Skin of body (tissue), 2 donors: Measurements from ENCODE around the gene PTS. TPM values are rescaled to one million over a fixed set of nuclear protein-coding genes. Genes with fewer than 3 reads are reported as not detected.

Experiments
- DNase-seq: peaks from one replicate; lab custom pipeline; 2025; lab: John Stamatoyannopoulos, UW
- total RNA-seq: library from RNA; depleted of rRNA; stranded (reverse); fragments of >200 nt; gene quantifications from one replicate; pipeline ENCODE4 v1.2.3, GENCODE V29; 2014

The PTS gene
- total RNA-seq, 1 donor from 2014 or later, result 28.9 TPM

DNA sequence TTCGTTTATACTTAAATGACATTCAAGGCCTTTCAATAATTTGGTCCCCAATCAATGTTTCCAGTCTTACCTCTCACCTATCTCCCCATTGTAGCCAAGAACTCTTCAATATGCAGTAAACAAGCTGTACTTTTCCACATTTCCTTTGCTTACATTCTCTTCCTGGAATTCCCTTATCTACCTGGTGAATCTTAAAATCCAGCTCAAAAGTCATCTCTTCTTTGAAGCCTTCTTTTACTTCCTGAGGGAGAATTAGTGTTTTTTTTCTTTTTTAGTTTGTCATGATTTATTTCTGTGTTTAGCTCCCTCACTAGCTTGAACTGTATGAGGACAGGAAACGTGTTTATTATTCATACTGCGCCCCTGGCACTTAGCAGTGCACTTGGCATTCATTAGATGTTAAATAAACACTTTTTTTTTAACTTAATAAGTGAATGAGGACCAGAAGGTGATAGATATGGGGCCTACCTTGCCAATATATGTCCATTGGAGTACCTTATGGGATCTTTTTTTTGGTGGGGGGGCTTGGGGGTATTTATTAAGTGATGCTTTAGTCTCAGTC lies 4.9 kb upstream of the PTS start:
- DNase-seq, result no peak

DNA sequence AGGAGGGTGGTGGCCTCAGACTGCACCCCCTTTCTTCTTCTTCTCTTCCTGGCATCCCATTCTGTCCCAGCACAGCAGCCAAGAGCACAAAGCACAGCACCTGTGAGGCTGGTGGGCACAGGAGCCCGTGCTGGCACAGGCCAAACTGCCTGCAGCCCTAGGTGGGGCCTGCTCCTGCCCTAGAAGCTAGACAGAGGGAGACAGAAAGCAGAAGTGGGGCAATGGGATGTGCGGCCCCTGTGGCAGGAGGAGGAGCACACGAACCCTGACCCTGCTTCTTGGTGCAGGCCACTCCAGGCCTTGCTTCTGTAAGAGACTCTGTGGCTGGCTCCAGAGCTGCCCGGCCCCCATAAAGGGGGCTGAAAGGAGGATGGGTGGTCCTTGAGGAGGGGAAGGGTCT lies 3.9 kb upstream of the PTS start:
- no peak for DNase-seq

DNA sequence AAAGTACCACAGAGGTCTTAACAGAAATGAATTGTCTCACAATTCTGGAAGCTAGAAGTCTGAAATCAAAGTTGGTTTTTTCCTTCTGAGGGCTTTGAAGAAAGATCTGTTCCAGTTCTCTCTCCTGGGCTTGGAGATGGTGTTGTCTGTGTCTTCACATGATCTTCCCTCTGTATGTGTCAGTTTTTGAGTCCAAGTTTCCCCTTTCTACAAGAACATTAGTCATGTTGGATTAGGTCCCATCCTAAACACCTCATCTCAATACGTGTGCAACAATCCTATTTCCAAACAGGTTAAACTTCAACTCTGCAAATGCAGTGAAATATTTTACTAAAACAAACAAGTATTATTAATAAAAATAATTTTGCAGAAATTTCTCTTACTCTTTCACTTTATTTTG lies 3.1 kb upstream of the PTS start:
- DNase-seq, result no peak

DNA sequence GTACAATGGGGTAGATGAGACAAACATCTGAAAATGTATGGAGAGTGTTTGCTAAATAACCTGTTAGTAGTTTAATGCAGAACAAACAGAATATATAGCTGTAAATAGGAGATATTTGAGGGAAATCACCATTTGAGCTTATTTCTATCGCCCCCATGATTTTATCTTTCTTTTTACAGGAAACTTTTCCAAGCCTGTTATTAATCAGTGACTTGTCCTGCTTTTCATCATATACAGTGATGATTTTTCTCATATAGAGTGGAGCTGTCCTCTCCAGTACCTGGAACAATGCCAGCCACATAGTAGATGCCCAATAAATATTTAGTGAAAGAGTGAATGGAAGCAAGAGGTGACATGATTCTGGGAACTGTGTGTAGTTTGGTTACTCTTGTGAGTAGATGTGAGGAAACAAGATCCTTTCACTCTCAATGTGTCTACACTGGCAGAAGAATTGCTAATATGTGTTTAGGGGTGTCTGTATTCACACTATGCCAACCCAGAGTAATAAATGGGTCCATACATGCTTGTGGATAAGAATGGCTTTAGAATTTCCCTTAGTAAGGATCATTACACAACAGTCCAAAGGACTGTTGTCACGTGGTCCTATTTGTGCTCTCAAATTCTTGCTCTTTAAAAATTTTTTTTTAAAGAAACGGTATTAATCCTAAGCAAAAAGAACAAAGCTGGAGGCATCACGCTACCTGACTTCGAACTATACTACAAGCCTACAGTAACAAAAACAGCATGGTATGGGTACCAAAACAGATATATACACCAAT lies 2.3 kb upstream of the PTS start:
- no peak for DNase-seq

DNA sequence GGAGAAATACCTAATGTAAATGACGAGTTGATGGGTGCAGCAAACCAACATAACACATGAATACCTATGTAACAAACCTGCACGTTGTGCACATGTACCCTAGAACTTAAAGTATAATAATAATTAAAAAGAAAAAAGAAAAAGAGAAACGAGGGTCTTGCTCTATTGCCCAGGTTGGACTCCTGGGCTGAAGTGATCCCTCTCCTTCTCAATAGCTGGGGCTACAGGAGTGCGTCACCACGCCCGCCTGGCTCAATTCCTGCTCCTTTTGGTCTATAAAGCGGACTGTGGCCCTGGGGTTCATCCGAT lies 521 bp upstream of the PTS start:
- DNase-seq, result no peak

DNA sequence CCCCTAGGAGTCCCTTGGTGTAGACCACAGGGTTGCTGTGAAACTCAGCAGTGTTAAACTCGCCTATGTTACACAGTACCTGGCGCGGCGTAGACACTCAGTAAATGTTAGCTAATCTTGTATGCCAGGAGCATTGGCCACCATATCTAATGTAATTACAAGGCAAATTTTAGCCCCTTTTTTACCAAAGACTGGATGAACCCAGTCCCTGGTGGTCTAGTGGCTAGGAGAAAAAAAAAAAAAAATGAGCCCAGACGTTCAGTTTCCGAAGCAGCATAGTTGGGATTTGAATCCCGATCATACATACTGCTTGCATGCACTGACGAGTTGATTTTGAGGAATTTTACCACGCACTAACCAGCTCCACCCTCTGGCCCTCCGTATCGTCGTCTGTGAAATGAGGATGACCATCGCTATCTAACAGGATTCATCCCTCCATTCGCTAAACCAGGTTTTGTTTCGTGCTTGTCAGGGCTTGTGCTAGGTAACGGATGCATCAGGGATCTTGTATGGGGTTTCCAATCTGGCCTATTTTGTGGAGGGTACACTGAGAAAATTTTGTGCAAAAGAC lies 688 bp downstream of the PTS start:
- no peak for DNase-seq

DNA sequence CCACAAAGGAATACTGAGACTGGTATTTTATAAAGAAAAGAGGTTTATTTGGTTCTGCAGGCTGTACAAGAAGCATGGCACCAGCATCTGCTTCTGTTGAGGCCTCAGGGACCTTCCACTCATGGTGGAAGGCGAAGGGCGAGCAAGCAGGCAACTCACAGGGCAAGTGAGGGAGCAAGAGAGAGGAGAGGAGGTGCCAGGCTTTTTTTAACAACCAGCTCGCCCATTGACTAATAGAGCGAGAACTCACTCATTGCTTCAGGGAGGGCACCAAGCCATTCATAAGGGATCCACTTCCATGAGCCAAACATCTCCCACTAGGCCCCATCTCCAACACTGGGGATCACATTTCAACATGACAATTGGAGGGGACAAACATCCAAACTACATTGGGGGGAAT lies 1.2 kb downstream of the PTS start:
- no peak for DNase-seq

DNA sequence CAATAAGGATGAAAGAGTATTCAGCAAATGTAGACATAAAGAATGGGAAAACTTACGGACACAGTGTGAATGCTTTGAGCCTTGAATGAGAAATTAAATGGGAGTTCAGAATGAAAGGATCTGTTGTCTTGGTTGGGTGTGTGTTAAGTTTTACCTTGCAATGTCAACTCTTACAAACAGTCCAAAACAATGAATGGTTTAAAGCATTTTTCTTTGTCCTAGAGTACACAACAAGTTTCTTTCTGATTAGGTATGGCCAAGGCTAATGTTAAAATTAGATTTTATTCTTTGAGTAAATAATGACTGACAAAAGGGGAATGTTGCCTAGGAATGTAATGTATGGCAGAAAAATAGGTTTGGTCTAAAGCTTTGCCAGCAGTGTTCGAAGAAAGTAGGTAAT lies 2.5 kb downstream of the PTS start:
- no peak for DNase-seq

DNA sequence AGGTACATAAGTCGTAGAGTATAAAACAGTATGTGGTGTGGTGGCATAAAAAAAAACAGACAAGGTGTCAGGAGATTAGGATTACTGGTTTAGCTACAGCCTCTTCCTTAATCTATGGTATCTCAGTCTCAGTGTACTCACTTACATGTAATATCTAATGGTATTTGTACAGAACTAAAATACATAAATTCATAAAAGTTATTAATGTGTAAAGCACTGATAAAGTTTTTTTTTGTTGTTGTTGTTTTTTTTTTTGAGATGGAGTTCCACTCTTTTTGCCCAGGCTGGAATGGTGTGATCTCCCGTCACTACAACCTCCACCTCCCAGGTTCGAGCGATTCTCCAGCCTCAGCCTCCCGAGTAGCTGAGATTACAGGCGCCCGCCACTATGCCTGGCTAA lies 2.9 kb downstream of the PTS start:
- no peak for DNase-seq

DNA sequence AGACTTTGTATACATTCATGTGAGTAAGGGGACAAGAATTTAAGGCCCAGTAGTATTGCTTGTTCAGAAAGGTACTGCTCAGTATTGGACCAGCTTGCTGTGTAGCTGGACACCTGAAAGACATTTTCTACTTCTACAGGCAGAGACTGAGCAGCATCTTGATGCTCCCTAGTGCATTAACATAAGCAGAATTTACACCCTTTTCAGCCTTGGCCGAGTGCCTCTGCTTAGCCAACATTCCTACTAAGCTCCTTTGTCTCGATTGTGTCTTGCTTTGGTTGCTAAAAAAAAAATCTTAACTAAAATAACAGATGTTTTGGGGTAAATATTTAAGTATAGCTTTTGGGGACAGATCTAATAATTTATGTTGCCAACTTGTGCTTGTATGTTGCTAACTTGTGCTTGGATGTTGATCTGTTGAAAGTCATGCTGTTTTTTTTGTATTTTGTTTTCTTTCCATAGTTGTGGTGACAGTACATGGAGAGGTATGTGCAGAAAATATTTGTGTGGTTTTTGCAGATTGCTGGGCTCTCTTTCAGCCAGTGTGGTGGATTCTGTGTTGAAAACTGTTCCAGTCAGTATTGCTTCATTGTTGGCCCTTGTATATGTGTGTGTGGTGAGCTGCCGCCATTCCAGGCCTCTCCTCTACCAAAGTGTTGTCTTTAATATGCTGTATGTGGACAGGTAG lies 3.7 kb downstream of the PTS start:
- no peak for DNase-seq

DNA sequence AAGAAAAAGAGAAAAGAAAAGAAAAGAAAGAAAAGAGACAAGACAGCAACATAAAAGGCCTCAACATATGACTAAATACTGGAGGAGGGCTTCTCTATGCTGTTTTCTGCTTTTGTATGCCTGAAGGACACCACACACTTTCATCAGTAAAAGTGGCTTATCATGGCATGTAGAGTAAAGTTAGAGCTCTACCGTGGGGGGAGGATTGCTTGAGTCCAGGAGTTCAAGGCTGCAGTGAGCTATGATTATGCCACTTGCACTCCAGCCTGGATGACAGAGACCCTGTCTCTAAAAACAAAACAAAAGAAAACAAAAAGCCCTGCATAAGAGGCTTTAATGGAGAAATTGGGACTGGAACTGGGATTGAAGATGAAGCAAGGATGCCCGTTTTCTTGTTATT lies 5.7 kb downstream of the PTS start:
- no peak for DNase-seq

DNA sequence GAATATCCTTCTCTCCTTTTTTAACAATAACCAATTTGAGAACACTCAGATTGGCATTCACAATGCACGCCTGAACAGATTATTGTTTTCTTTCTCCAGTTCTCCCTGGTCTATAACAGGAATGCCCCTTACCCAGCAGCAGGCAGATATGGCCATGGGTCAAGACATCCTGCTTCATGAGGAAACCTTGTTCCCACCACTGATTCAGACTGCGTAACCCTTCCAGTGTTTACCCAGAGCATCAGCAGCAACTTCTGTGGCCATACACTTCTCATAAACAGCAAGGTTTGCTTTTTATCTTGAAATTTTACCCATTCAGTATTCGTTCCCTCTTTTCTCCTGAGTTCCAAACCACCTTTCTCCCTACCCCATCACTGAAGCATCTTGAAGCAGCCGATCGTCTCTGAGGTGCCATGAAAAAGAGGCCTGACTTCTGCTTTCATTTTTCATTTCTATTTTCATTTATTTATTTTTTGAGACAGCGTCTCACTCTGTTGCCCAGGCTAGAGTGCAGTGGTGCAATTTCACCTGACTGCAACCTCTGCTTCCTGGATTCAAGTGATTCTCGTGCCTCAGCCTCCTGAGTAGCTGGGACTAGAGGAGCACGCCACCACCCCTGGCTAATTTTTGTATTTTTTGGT lies 9.6 kb downstream of the PTS start:
- DNase-seq, result no peak

DNA sequence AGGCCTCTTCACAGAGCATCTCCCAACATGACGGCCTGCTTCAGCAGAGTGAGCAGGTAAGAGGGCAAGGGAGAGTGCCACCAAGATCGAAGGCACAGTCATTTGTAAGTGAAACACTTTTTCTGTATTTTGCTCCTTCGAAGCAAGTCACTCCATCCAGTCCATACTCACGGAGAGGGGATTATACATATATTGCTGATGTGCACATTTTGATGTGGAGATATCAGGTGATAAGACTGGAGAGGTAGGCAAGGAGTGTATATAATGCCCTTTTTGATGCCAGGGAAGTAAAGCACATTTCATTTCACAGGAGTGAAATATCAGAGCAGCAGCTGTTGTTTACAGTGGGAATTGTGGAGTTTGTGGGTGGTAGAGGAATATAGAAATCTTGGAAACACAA lies 11.2 kb downstream of the PTS start:
- no peak for DNase-seq

DNA sequence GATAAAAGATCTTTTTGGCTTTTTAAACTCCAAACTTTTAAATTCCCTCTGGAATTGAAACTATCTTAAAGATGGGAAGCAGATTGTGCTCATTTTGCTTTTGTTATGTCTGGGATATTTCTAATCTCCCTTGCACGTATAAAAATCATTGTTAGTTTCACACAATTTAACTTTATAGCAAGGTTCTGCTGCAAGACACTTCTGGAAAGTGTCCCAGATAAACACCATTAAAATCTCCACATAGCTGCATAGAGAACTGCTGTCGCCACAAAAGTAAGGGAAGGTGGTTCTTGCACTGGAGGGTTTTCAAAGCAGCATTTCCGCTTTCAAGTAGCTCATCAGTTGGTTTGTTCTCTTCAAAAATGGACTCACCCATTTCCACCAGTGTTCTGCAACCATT lies 11.8 kb downstream of the PTS start:
- DNase-seq, result no peak

DNA sequence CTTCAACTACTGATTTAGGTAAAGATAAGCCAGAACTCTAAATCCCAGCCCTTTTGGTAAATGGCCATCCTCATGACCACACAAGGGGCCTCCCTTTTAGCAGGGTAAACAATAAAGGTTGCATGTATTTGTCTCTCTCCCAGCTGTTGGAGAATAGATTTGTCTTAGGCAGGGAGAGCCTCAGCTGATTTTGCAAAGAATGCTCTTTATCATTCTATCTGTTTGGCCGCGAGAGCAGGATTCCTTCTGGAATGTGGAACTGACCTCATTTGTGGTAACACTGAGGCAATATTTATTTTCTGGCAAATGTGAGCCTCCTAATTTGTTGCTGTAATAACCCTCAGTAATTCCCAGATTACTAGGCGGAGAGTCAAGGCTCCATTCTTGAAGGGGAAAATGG lies 15.3 kb downstream of the PTS start:
- DNase-seq, result no peak

DNA sequence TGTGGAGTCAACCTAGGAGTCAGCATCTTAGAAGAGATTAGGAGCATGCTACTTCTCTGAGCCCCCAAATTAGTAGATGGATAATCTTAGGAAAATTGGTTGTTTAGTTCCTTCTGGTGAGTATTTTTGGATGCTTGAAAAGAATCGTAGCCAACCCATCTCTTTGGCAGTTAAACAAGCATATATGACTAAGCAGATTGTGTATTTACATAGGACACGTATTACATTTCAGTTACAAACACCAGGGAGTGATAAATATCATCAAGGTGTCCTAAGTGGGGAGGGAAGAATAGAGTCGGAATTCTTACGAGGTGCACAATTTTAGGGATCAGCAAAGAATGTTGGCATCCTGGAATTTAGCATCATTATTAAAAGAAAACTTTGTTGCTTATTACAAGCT lies 21.0 kb downstream of the PTS start:
- DNase-seq, result no peak

DNA sequence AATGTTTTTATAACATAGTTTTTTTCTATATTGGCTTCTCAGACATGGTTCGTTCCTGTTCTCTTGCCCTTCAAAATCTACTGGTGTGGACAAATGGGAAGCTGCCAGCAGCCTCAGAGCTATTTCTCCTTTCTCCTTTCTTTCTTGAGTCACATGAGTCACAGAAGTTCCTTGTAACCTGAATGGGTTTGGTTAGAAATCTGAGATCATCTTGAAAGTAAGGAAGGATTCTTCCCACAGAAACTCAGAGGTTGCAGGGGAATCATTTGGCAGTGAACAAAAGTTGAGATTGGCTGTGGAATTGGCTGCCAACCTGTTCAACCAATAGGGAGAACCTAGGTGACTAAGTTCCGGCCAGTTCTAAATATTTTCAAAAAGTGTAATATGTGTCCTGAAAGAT lies 22.0 kb downstream of the PTS start:
- no peak for DNase-seq

DNA sequence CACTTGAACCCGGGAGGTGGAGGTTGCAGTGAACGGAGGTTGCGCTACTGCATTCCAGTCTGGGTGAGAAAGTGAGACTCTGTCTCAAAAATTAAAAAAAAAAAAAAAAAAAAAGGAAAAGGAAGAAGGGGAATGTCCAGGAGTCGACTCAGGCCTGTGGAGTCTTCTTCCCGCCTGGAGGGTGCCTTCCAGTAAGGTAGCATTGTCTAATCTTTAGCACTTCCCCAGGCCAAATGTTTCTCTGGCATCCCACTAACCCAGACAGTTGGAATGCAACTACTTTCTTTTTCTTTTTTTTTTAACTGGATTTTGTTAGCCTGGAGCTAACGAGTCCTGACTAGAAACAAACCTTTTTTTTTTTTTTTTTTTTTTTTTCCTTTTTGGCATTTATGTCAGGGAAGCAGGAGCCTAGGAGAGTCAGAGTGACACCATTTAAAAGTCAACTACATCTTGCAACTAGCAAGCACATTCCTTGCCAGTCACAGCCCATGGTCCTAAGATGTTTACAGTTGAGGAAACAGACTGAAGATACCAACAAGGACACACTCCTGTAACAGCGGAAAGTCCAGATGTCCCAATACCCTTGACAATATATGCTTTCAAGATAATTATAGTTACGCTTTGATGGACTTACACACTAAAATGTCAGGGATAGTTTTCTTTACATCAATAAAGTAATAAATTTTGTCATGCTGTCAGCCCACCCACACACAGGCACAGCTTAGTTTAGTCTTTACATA lies 23.8 kb downstream of the PTS start:
- no peak for DNase-seq

DNA sequence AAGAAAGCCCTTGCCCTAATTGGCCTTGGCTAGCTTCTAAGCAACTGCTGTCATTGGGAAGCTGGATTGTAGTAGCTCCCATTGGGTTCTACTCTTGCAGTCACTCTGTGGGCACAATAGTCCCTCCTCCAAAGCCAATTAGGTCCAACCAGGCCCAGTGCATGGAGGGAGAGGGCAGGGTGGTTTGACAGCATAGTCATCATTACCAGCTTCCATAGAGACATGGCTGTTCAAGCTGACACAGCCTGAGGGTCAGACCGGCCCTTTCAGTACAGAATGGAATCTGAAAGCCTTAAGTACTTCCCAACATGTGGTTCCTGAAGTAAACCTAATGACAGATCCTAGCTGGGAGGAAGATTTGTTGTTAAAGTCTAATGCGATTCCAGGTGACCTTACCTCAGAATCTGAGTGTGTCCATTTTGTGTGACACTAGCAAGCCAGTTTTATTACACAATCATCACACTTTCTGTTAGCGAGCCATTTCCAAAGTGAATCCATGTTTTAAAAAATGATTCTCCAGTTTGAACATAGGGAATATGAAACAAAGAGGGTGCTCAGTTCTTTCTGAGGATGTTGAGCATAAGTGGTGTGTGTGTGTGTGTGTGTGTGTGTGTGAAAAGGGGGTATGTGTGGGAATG lies 27.5 kb downstream of the PTS start:
- no peak for DNase-seq

DNA sequence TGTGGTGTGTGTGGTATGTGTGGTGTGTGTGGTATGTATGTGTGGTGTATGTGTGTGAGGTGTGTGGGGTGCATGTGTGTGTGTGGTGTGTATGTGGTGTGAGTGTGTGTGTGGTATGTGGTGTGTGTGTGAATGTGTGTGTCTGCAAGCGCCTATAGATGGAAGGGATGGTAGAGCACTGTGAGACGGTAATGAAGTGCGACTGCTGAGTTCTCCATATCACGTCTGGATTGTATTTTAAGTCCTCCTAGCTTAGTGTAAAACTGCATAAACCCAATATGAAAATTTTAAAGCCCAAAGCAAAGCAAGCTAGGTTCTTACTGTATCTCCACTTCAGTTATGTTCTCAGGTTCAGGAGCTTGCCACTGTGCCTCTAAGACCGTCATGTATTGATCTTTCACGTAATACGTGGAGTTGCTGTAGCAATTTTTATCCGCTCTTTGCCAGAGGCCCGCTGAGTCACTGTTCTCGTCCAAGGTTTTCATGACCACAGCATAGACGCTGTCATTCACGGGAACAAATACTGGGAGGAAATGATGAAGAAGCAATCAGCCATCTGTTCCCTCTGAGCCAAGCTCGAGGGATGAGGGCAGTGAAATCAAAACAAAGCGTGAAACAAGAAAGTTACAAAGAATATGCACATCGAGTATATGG lies 29.0 kb downstream of the PTS start:
- DNase-seq, result no peak

DNA sequence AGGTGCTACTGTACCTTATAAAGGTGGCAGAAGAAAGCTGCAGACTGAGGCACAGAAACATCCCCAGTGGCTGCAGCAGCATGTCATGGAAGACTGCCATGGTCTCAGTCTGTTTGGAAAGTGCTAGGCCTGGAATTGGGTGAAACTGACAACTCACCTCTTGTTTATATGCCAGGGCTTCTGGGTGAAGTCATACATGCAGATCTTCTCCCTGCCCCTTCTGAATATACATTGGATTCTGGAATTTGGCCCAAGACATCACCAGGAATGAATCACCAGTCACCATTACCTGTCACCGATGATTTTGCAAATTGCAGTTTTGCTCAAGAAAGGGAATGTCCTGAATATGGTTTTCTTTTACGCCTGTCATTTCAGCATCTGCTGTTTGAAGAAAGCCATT lies 34.3 kb downstream of the PTS start, which contains the start of gene PLET1:
Gene PLET1 (minus strand): TSS at position 371 of the 400 bp plus-strand sequence. CDS start 271 bp downstream, at position 100.
- DNase-seq, result no peak
